SJCRH30 (cell line): ENCODE measurements around the gene CCR5. TPM values are rescaled to one million over a fixed set of nuclear protein-coding genes. Genes with fewer than 3 reads are reported as not detected.
"Not testable (repeated sequence)": the region's sequence is repeated elsewhere in the genome, so short reads cannot be mapped to it uniquely, and the experiment has no call there.

ENCODE experiments used
- DNase-seq, 2 experiments: peaks; one replicate each; pipeline ENCODE4 v3.0.0-alpha.2; 2015 to 2020
- H3K27ac ChIP-seq: fragments of 250-450 bp; sonication (Bioruptor Pico); 2 replicates; pipeline ENCODE4 v1.5.1; 2020; ENCODE audit warnings: mild to moderate bottlenecking, moderate library complexity
- H3K27me3 ChIP-seq: fragments of 250-450 bp; sonication (Bioruptor Pico); 2 replicates; pipeline ENCODE4 v1.5.1; 2020; ENCODE audit warnings: mild to moderate bottlenecking, moderate library complexity
- H3K36me3 ChIP-seq: fragments of 250-450 bp; sonication (Bioruptor Pico); 2 replicates; pipeline ENCODE4 v1.5.1; 2020; ENCODE audit warnings: mild to moderate bottlenecking, moderate library complexity
- H3K4me1 ChIP-seq: fragments of 250-450 bp; sonication (Bioruptor Pico); 2 replicates; pipeline ENCODE4 v1.5.1; 2020; ENCODE audit warnings: mild to moderate bottlenecking, moderate library complexity
- H3K4me3 ChIP-seq: fragments of 250-450 bp; sonication (Bioruptor Pico); 2 replicates; pipeline ENCODE4 v1.5.1; 2020; ENCODE audit warnings: mild to moderate bottlenecking, moderate library complexity
- H3K9me3 ChIP-seq: fragments of 250-450 bp; sonication (Bioruptor Pico); replicated peaks from 2 replicates; pipeline ENCODE4 v1.5.1; 2020; ENCODE audit warnings: mild to moderate bottlenecking, moderate library complexity
- total RNA-seq: library from RNA; depleted of rRNA; stranded (reverse); fragments of >200 nt; shearing (Covaris generic); gene quantifications from 2 replicates; pipeline ENCODE4 v1.2.3, GENCODE V29; 2014

CCR5 gene
- total RNA-seq, 1 experiment from 2014 or later = not detected

- no peak overlapping the region for H3K27ac ChIP-seq
- no peaks in the 10 kb centered on the region for H3K27me3 ChIP-seq
- no peaks in the 10 kb centered on the region for H3K4me1 ChIP-seq
- no peak overlapping the region for H3K4me3 ChIP-seq
- DNase-seq = no peak
- H3K9me3 ChIP-seq = no peaks in the 10 kb centered on the region
- H3K36me3 ChIP-seq = no peaks in the 10 kb centered on the region
Measured at GRCh38 chr3:46389306-46389705, 18.6 kb downstream of the CCR5 start.

GRCh38 chr3:46391526-46391925 lies 20.8 kb downstream of the CCR5 start:
- not testable (repeated sequence) for DNase-seq, H3K27me3 ChIP-seq, H3K4me1 ChIP-seq, H3K36me3 ChIP-seq, H3K9me3 ChIP-seq, H3K4me3 ChIP-seq, H3K27ac ChIP-seq

- no peaks in the 10 kb centered on the region for H3K9me3 ChIP-seq
- H3K36me3 ChIP-seq = no peaks in the 10 kb centered on the region
- H3K27me3 ChIP-seq = no peaks in the 10 kb centered on the region
- H3K27ac ChIP-seq = no peak overlapping the region
- no peaks in the 10 kb centered on the region for H3K4me1 ChIP-seq
- no peak for DNase-seq
- no peak overlapping the region for H3K4me3 ChIP-seq
Measured at GRCh38 chr3:46393011-46393410, 22.3 kb downstream of the CCR5 start.

- H3K4me1 ChIP-seq = no peaks in the 10 kb centered on the region
- DNase-seq = no peak
- no peaks in the 10 kb centered on the region for H3K9me3 ChIP-seq
- no peak overlapping the region for H3K4me3 ChIP-seq
- H3K36me3 ChIP-seq = no peaks in the 10 kb centered on the region
- H3K27ac ChIP-seq = no peak overlapping the region
- H3K27me3 ChIP-seq = no peaks in the 10 kb centered on the region
Measured at GRCh38 chr3:46393554-46394434, 23.0 kb downstream of the CCR5 start.

- H3K27me3 ChIP-seq = no peaks in the 10 kb centered on the region
- H3K9me3 ChIP-seq = no peaks in the 10 kb centered on the region
- no peaks in the 10 kb centered on the region for H3K4me1 ChIP-seq
- DNase-seq = no peak
- no peaks in the 10 kb centered on the region for H3K36me3 ChIP-seq
- no peak overlapping the region for H3K27ac ChIP-seq
- no peak overlapping the region for H3K4me3 ChIP-seq
Measured at GRCh38 chr3:46395210-46395661, 24.5 kb downstream of the CCR5 start.

- Histone ChIP-seq H3K4me1 (no peaks in the 10 kb centered on the region), H3K36me3 (no peaks in the 10 kb centered on the region), H3K27me3 (no peaks in the 10 kb centered on the region), H3K27ac (no peak overlapping the region), H3K4me3 (no peak overlapping the region), H3K9me3 (no peaks in the 10 kb centered on the region)
- DNase-seq = no peak
Measured at GRCh38 chr3:46395766-46396530, 25.2 kb downstream of the CCR5 start.

GRCh38 chr3:46397111-46397510 lies 26.4 kb downstream of the CCR5 start:
- Histone ChIP-seq H3K36me3 (no peaks in the 10 kb centered on the region), H3K9me3 (no peaks in the 10 kb centered on the region), H3K4me1 (no peaks in the 10 kb centered on the region), H3K27me3 (no peaks in the 10 kb centered on the region), H3K4me3 (no peak overlapping the region), H3K27ac (no peak overlapping the region)
- DNase-seq = no peak

- Histone ChIP-seq H3K36me3 (no peaks in the 10 kb centered on the region), H3K4me3 (no peak overlapping the region), H3K27me3 (no peaks in the 10 kb centered on the region), H3K4me1 (no peaks in the 10 kb centered on the region), H3K9me3 (no peaks in the 10 kb centered on the region), H3K27ac (no peak overlapping the region)
- DNase-seq = no peak
Measured at GRCh38 chr3:46398186-46398955, 27.6 kb downstream of the CCR5 start.

GRCh38 chr3:46399098-46399497 lies 28.4 kb downstream of the CCR5 start:
- Histone ChIP-seq H3K9me3 (no peaks in the 10 kb centered on the region), H3K4me3 (no peak overlapping the region), H3K27ac (no peak overlapping the region), H3K4me1 (no peaks in the 10 kb centered on the region), H3K27me3 (no peaks in the 10 kb centered on the region), H3K36me3 (no peaks in the 10 kb centered on the region)
- DNase-seq = no peak

GRCh38 chr3:46399557-46399956 lies 28.8 kb downstream of the CCR5 start:
- H3K4me1 ChIP-seq = no peaks in the 10 kb centered on the region

GRCh38 chr3:46400000-46400734 lies 29.4 kb downstream of the CCR5 start:
- no peaks in the 10 kb centered on the region for H3K9me3 ChIP-seq
- no peak overlapping the region for H3K27ac ChIP-seq
- DNase-seq = peak; percentile 6 to 34
- H3K4me3 ChIP-seq = no peak overlapping the region
- H3K27me3 ChIP-seq = no peaks in the 10 kb centered on the region
- H3K4me1 ChIP-seq = no peaks in the 10 kb centered on the region
- H3K36me3 ChIP-seq = no peaks in the 10 kb centered on the region

More at GRCh38 chr3:46399557-46399956, 28.8 kb downstream of the CCR5 start:
- Histone ChIP-seq H3K27ac (no peak overlapping the region), H3K4me3 (no peak overlapping the region), H3K9me3 (no peaks in the 10 kb centered on the region), H3K27me3 (no peaks in the 10 kb centered on the region), H3K36me3 (no peaks in the 10 kb centered on the region)
- DNase-seq = no peak

GRCh38 chr3:46400846-46401245 lies 30.1 kb downstream of the CCR5 start:
- Histone ChIP-seq H3K27me3 (no peaks in the 10 kb centered on the region), H3K9me3 (no peaks in the 10 kb centered on the region), H3K4me3 (no peak overlapping the region), H3K4me1 (no peaks in the 10 kb centered on the region), H3K27ac (no peak overlapping the region), H3K36me3 (no peaks in the 10 kb centered on the region)
- DNase-seq = no peak

- Histone ChIP-seq H3K36me3 (no peaks in the 10 kb centered on the region), H3K27me3 (no peaks in the 10 kb centered on the region), H3K4me1 (no peaks in the 10 kb centered on the region), H3K9me3 (no peaks in the 10 kb centered on the region), H3K4me3 (no peak overlapping the region), H3K27ac (no peak overlapping the region)
- no peak for DNase-seq
Measured at GRCh38 chr3:46401579-46401978, 30.8 kb downstream of the CCR5 start.

- H3K9me3 ChIP-seq, H3K4me1 ChIP-seq, H3K36me3 ChIP-seq, H3K4me3 ChIP-seq, H3K27ac ChIP-seq, H3K27me3 ChIP-seq, DNase-seq: not testable (repeated sequence)
Measured at GRCh38 chr3:46402902-46403301, 32.2 kb downstream of the CCR5 start.
